ENCODE data around the gene DBNL. TPM values are rescaled to one million over a fixed set of nuclear protein-coding genes. Genes with fewer than 3 reads are reported as not detected.
A peak's percentile ranks its signal among the peaks of the same experiment; 100 is the strongest.

DBNL gene
- total RNA-seq, 1 donor from 2014 or later, result 94.5 TPM

DNA sequence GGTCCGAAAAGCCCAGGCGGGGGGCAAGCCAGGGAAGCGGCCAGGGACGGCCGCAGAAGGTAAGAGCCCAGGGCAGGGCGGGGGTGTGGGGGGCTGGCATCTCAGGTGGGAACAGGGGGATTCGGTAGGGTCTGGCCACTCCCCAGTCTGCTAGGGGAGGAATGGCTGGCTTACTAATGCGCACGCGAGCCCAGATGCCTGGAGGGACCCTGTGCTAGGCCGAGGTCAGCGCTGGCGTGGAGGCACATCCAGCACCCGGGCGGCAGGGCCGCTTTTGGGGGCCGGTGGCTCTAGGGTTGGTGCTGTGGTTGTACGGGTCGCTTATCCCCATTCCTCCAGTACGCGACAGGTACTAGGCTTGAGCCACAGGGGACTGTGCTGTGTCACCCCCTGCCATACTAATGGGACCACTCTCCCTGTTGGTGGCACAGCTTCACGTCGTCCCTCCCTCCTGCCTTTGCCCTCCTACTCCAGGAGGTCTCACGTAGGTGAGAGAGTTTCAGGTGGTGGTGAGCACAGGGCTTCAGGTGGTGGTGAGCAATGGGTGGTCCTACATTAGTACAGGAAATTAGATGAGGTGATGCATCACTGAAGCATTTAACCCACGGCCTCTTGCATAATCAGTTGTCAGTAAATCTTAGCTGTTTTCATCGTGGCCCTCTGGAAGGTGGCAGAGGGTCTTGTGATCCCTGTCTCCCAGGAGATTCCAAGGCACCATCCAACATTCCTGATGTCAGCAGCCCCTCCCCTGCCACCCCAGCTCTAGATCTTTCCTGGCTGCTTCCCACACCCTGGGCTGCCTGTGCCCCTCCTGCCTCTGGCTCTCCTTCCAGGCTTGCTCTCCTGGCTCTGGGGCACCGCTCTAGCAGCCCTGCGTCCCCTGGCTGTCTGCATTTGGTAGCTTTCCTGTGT, 60.6 kb downstream of the DBNL start:
- H3K27me3 Mint-ChIP-seq (ENCODE audit: unreplicated experiment), result no peaks in the 10 kb centered on the region
- TF ChIP-seq, protein P1, sequence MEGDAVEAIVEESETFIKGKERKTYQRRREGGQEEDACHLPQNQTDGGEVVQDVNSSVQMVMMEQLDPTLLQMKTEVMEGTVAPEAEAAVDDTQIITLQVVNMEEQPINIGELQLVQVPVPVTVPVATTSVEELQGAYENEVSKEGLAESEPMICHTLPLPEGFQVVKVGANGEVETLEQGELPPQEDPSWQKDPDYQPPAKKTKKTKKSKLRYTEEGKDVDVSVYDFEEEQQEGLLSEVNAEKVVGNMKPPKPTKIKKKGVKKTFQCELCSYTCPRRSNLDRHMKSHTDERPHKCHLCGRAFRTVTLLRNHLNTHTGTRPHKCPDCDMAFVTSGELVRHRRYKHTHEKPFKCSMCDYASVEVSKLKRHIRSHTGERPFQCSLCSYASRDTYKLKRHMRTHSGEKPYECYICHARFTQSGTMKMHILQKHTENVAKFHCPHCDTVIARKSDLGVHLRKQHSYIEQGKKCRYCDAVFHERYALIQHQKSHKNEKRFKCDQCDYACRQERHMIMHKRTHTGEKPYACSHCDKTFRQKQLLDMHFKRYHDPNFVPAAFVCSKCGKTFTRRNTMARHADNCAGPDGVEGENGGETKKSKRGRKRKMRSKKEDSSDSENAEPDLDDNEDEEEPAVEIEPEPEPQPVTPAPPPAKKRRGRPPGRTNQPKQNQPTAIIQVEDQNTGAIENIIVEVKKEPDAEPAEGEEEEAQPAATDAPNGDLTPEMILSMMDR (IDR thresholded peaks at IDR 0.05), result no peak
- H3K36me3 Mint-ChIP-seq (ENCODE audit: unreplicated experiment), result peaks cover 18% of the 10 kb centered on the region
- no peaks in the 10 kb centered on the region for H3K9me3 Mint-ChIP-seq (ENCODE audit: unreplicated experiment)
- peaks cover 66% of the 10 kb centered on the region for H3K4me1 Mint-ChIP-seq (ENCODE audit: unreplicated experiment)
- H3K27ac Mint-ChIP-seq (ENCODE audit: unreplicated experiment), result peak overlapping the region; percentile 87
- DNase-seq (ENCODE audit: extremely low spot score, unreplicated experiment), result no peak
- peak overlapping the region; percentile 86 for H3K4me3 Mint-ChIP-seq (ENCODE audit: unreplicated experiment)

DNA sequence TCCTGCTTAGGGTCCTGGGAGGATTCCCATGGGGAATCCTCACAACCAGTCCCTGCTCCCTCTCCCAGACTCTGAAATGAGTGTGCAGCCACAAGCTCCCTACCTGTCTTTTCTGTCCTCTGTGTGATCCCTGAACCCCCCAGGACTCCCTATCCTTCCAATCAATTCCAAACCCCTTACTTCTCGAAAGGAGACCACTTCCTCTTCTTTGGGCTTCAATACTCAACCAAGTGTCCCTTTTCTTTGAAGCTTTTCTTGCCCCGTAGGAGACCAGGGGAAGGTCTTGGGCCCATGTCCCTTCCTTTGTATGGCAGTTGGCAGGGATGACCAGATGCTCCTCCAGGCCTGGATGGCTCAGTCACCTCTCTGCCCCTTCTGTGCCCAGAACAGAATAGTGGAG, 61.3 kb downstream of the DBNL start:
- TF ChIP-seq, protein P1 (IDR thresholded peaks at IDR 0.05), result no peak
- no peaks in the 10 kb centered on the region for H3K9me3 Mint-ChIP-seq (ENCODE audit: unreplicated experiment)
- DNase-seq (ENCODE audit: extremely low spot score, unreplicated experiment), result no peak
- peak overlapping the region; percentile 87 for H3K27ac Mint-ChIP-seq (ENCODE audit: unreplicated experiment)
- peak overlapping the region; percentile 86 for H3K4me3 Mint-ChIP-seq (ENCODE audit: unreplicated experiment)
- H3K4me1 Mint-ChIP-seq (ENCODE audit: unreplicated experiment), result peaks cover 59% of the 10 kb centered on the region
- H3K27me3 Mint-ChIP-seq (ENCODE audit: unreplicated experiment), result no peaks in the 10 kb centered on the region
- peaks cover 18% of the 10 kb centered on the region for H3K36me3 Mint-ChIP-seq (ENCODE audit: unreplicated experiment)

- TF ChIP-seq, protein P1 (IDR thresholded peaks at IDR 0.05), result no peak
- Mint-ChIP-seq H3K36me3 (ENCODE audit: unreplicated experiment) (peaks cover 18% of the 10 kb centered on the region), H3K27me3 (ENCODE audit: unreplicated experiment) (no peaks in the 10 kb centered on the region), H3K9me3 (ENCODE audit: unreplicated experiment) (no peaks in the 10 kb centered on the region), H3K27ac (ENCODE audit: unreplicated experiment) (peak overlapping the region; percentile 87), H3K4me3 (ENCODE audit: unreplicated experiment) (peak overlapping the region; percentile 86), H3K4me1 (ENCODE audit: unreplicated experiment) (peaks cover 52% of the 10 kb centered on the region)
- no peak for DNase-seq (ENCODE audit: extremely low spot score, unreplicated experiment)
Measured at GRCh38 chr7:44106311-44107065, 62.0 kb downstream of the DBNL start.

DNA sequence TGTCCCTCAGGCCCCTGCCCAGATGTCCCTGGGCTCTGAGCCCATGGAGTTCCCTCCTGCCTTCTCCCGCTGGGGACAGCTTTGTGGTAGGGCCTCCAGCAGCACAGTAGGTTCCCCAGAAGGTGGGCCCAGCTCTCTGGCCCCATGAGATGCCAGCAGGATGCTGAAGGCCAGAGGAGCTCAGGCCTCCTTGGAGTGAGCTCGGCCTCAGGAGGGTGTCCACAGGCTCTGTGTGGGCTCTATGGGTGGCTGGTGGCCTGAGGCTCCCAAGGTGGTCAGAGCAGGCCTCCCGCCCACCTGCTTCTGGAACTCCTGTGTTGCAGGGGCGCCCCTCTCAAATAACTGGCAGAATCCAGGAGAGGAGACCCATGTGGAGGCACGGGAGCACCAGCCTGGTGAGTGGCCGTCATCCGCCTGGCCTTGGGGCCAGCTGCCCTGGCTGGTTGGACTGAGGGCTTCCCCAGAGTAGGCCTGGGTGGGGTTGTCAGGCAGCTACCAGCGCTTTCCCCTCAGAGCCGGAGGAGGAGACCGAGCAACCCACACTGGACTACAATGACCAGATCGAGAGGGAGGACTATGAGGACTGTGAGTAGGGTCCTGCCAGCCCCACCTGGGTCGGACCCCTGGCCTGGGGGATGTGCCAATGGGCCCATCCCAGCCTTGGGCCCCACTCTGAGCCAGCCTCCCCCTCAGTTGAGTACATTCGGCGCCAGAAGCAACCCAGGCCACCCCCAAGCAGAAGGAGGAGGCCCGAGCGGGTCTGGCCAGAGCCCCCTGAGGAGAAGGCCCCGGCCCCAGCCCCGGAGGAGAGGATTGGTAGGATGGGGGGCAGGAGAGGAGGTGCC, 62.8 kb downstream of the DBNL start:
- peaks cover 44% of the 10 kb centered on the region for H3K4me1 Mint-ChIP-seq (ENCODE audit: unreplicated experiment)
- no peaks in the 10 kb centered on the region for H3K9me3 Mint-ChIP-seq (ENCODE audit: unreplicated experiment)
- H3K27ac Mint-ChIP-seq (ENCODE audit: unreplicated experiment), result peak overlapping the region; percentile 56
- peaks cover 24% of the 10 kb centered on the region for H3K36me3 Mint-ChIP-seq (ENCODE audit: unreplicated experiment)
- H3K27me3 Mint-ChIP-seq (ENCODE audit: unreplicated experiment), result no peaks in the 10 kb centered on the region
- TF ChIP-seq, protein P1 (IDR thresholded peaks at IDR 0.05), result no peak
- H3K4me3 Mint-ChIP-seq (ENCODE audit: unreplicated experiment), result peak overlapping the region; percentile 51
- no peak for DNase-seq (ENCODE audit: extremely low spot score, unreplicated experiment)

Measured in osteocyte (in vitro differentiated cells).